IMR-90 (cell line): ENCODE results near the gene NEK11. TPM values are rescaled to one million over a fixed set of nuclear protein-coding genes. Genes with fewer than 3 reads are reported as not detected.

Source experiments
- ATAC-seq: fragments of 200-7000 bp; cut with Tn5 transposase; 2 replicates; pipeline ENCODE4 v1.9.1; 2020; ENCODE audit warnings: low read depth, mild to moderate bottlenecking, moderate library complexity
- BruUV-seq: library from RNA; stranded (reverse); fragments of 400-500 nt; replicated peaks from 2 replicates; lab custom pipeline; 2021; lab: Mats Ljungman, UMichigan
- CTCF ChIA-PET: fragments of 300-600 bp; formaldehyde crosslinking; extraction: SDS; loops from one replicate; lab custom pipeline; 2021; ENCODE audit warnings: antibody characterized with exemption; lab: Yijun Ruan, JAX
- POLR2A ChIA-PET: fragments of 300-600 bp; sonication (Branson Sonifier 250); formaldehyde crosslinking; loops from one replicate; lab custom pipeline; 2022; ENCODE audit warnings: antibody characterized with exemption; ENCODE audit not compliant: unreplicated experiment; lab: Charles Lee
- DNase-seq: peaks from one replicate; pipeline ENCODE4 v3.0.0; 2013
- H2AFZ ChIP-seq: replicated peaks from 2 replicates; pipeline ENCODE3; 2013; ENCODE audit warnings: low read length, mild to moderate bottlenecking; ENCODE audit not compliant: poor library complexity
- H2AK5ac ChIP-seq: 2 replicates; pipeline ENCODE4 v1.6.1; 2013; ENCODE audit warnings: low read depth, low read length, inconsistent platforms
- H2AK9ac ChIP-seq: replicated peaks from 2 replicates; pipeline ENCODE3; 2013; ENCODE audit warnings: mild to moderate bottlenecking, low read depth, low read length, moderate library complexity; ENCODE audit not compliant: poor library complexity
- H2BK120ac ChIP-seq: 2 replicates; pipeline ENCODE4 v1.6.1; 2013; ENCODE audit warnings: low read depth, low read length, inconsistent platforms
- H2BK15ac ChIP-seq: 3 replicates; pipeline ENCODE4 v1.6.1; 2013; ENCODE audit warnings: low read depth, low read length, inconsistent platforms
- H2BK20ac ChIP-seq: 2 replicates; pipeline ENCODE4 v1.6.1; 2013; ENCODE audit warnings: low read depth, mild to moderate bottlenecking, inconsistent platforms, low read length, moderate library complexity
- H2BK5ac ChIP-seq: 2 replicates; pipeline ENCODE4 v1.6.1; 2013; ENCODE audit warnings: mild to moderate bottlenecking, low read depth, low read length, inconsistent platforms; ENCODE audit not compliant: poor library complexity, severe bottlenecking
- H3K14ac ChIP-seq: replicated peaks from 2 replicates; pipeline ENCODE4 v1.6.1; 2013; ENCODE audit warnings: low read depth, low read length, inconsistent platforms
- H3K18ac ChIP-seq: 2 replicates; pipeline ENCODE4 v1.6.1; 2013; ENCODE audit warnings: low read depth, low read length, control low read depth
- H3K23ac ChIP-seq: 2 replicates; pipeline ENCODE4 v1.6.1; 2013; ENCODE audit warnings: low read depth, low read length, inconsistent platforms
- H3K27ac ChIP-seq: 2 replicates; pipeline ENCODE4 v1.5.1; 2013; ENCODE audit warnings: mild to moderate bottlenecking, control low read depth, low read length; ENCODE audit not compliant: insufficient read depth
- H3K27me3 ChIP-seq: 2 replicates; pipeline ENCODE4 v1.6.1; 2013; ENCODE audit warnings: low read length; ENCODE audit not compliant: control insufficient read depth, insufficient read depth
- H3K36me3 ChIP-seq: 2 replicates; pipeline ENCODE4 v1.6.1; 2013; ENCODE audit warnings: low read length, mixed read lengths; ENCODE audit not compliant: control insufficient read depth, insufficient read depth
- H3K4ac ChIP-seq: 2 replicates; pipeline ENCODE4 v1.6.1; 2013; ENCODE audit warnings: low read depth, low read length, inconsistent platforms
- H3K4me1 ChIP-seq: 2 replicates; pipeline ENCODE4 v1.6.1; 2013; ENCODE audit warnings: low read length, mixed read lengths; ENCODE audit not compliant: control insufficient read depth, insufficient read depth
- H3K4me2 ChIP-seq: 2 replicates; pipeline ENCODE4 v1.6.1; 2013; ENCODE audit warnings: low read depth, mild to moderate bottlenecking, control low read depth, low read length, moderate library complexity
- H3K4me3 ChIP-seq: 2 replicates; pipeline ENCODE4 v1.5.1; 2013; ENCODE audit warnings: low read depth, mild to moderate bottlenecking, control low read depth, low read length, moderate library complexity; ENCODE audit not compliant: insufficient read depth
- H3K56ac ChIP-seq: 2 replicates; pipeline ENCODE4 v1.6.1; 2013; ENCODE audit warnings: low read length, inconsistent platforms; ENCODE audit not compliant: insufficient read depth; ENCODE audit errors: extremely low read depth
- H3K79me1 ChIP-seq, 2 experiments: 2 replicates each; pipeline ENCODE4 v1.6.1; 2013; ENCODE audit warnings: low read length in 2 of 2, inconsistent platforms in 1 of 2, low read depth in 1 of 2
- H3K9ac ChIP-seq: 2 replicates; pipeline ENCODE4 v1.6.1; 2013; ENCODE audit warnings: low read depth, low read length, control low read depth
- H3K9me1 ChIP-seq: 2 replicates; pipeline ENCODE4 v1.6.1; 2013; ENCODE audit warnings: low read length, inconsistent platforms; ENCODE audit not compliant: insufficient read depth
- H3K9me3 ChIP-seq: 2 replicates; pipeline ENCODE4 v1.6.1; 2013; ENCODE audit warnings: low read length; ENCODE audit not compliant: control insufficient read depth, insufficient read depth
- H4K20me1 ChIP-seq: 2 replicates; pipeline ENCODE4 v1.6.1; 2013; ENCODE audit warnings: low read length, inconsistent platforms; ENCODE audit not compliant: insufficient read depth
- H4K5ac ChIP-seq: 2 replicates; pipeline ENCODE4 v1.6.1; 2013; ENCODE audit warnings: mild to moderate bottlenecking, low read depth, low read length, control low read depth
- H4K8ac ChIP-seq, 2 experiments: 2 replicates each; pipeline ENCODE4 v1.6.1; 2013; ENCODE audit warnings: low read depth in 2 of 2, low read length in 2 of 2, control low read depth in 1 of 2, inconsistent platforms in 1 of 2
- H4K91ac ChIP-seq: 2 replicates; pipeline ENCODE4 v1.6.1; 2013; ENCODE audit warnings: low read depth, low read length, inconsistent platforms; ENCODE audit not compliant: insufficient read depth
- BHLHE40 ChIP-seq: fragments of 150-350 bp; IDR thresholded peaks from 2 replicates; pipeline ENCODE4 v1.6.1; 2016; ENCODE audit warnings: mild to moderate bottlenecking, low read depth, low read length
- FOS ChIP-seq: fragments of 150-350 bp; IDR thresholded peaks from 2 replicates; pipeline ENCODE4 v1.6.1; 2016; ENCODE audit warnings: low read depth, low read length
- MAFK ChIP-seq: IDR thresholded peaks from 2 replicates; pipeline ENCODE4 v1.6.1; 2012; ENCODE audit warnings: low read depth, low read length, improper control_type of control experiment
- MAZ ChIP-seq: IDR thresholded peaks from 2 replicates; pipeline ENCODE4 v1.6.1; 2012; ENCODE audit warnings: low read depth, mild to moderate bottlenecking, low read length, improper control_type of control experiment, moderate library complexity, borderline replicate concordance
- NFE2L2 ChIP-seq: fragments of 150-350 bp; IDR thresholded peaks from 2 replicates; pipeline ENCODE4 v1.6.1; 2016; ENCODE audit warnings: low read depth, mild to moderate bottlenecking, low read length
- RAD21 ChIP-seq: IDR thresholded peaks from 2 replicates; pipeline ENCODE4 v1.6.1; 2012; ENCODE audit warnings: low read length, improper control_type of control experiment
- RCOR1 ChIP-seq: IDR thresholded peaks from 2 replicates; pipeline ENCODE4 v1.6.1; 2012; ENCODE audit warnings: mild to moderate bottlenecking, low read length, improper control_type of control experiment; ENCODE audit not compliant: insufficient replicate concordance
- RFX5 ChIP-seq: IDR thresholded peaks from 2 replicates; pipeline ENCODE4 v1.8.0; 2012; ENCODE audit warnings: low read depth, mild to moderate bottlenecking, low read length, moderate library complexity
- WGBS, 2 experiments: methylation state at CpG; one replicate each; pipeline versions ENCODE4 v1.1.5 to v1.1.7; 2013; ENCODE audit warnings: missing lambda C conversion rate in 2 of 2; ENCODE audit not compliant: insufficient read length in 1 of 2; ENCODE audit errors: extremely low coverage in 2 of 2; 5-methylcytosine and 5-hydroxymethylcytosine counted together
- dilution Hi-C: fragments of 300-500 bp; cut with HindIII; formaldehyde crosslinking; loops from one replicate; pipeline ENCODE4 v1.14.3; 2018; ENCODE audit warnings: low sequenced_read_pairs; ENCODE audit not compliant: unreplicated experiment
- in situ Hi-C: fragments of 300-500 bp; cut with MboI; formaldehyde crosslinking; loops from 3 replicates; pipeline ENCODE4 v1.14.3; 2019; ENCODE audit warnings: low sequenced_read_pairs, inconsistent platforms, mixed read lengths
- intact Hi-C: fragments of 100-400 bp; cut with micrococcal nuclease; formaldehyde crosslinking; loops from 2 replicates; pipeline ENCODE4 v1.10.0; 2022
- polyA plus RNA-seq, 3 experiments: library from polyadenylated mRNA; depleted of rRNA; stranded (reverse); fragments of >200 nt; gene quantifications; 2 replicates each; pipeline ENCODE4 v1.2.3, GENCODE V29; 2012; ENCODE audit warnings: low replicate concordance in 1 of 3
- total RNA-seq: library from RNA; depleted of rRNA; stranded (reverse); fragments of >200 nt; gene quantifications from 2 replicates; pipeline ENCODE4 v1.2.3, GENCODE V29; 2012
- TF ChIP-seq, protein P1 (sequence below): fragments of 150-350 bp; IDR thresholded peaks from 2 replicates; pipeline ENCODE4 v1.6.1; 2016; ENCODE audit warnings: low read depth, mild to moderate bottlenecking, low read length, moderate library complexity, borderline replicate concordance
- TF ChIP-seq, protein P2 (sequence below): fragments of 150-350 bp; IDR thresholded peaks from 2 replicates; pipeline ENCODE4 v1.6.1; 2017; ENCODE audit warnings: mild to moderate bottlenecking, antibody characterized with exemption, low read length, low read depth

NEK11 gene
- total and polyA plus RNA-seq, 2 of the 4 experiments (the other 2 are of a cell fraction): 1.1 to 1.6 TPM

- dilution Hi-C loops (no loop called here), in situ Hi-C loops (no loop called here), intact Hi-C loops (no loop called here)
- H3K27me3 ChIP-seq: no peaks in the 10 kb centered on the region
- H3K4me2 ChIP-seq: no peak overlapping the region
- H4K5ac ChIP-seq: no peak overlapping the region
- no peaks in the 10 kb centered on the region for H3K4me1 ChIP-seq
- H3K9me1 ChIP-seq: no peaks in the 10 kb centered on the region
- DNase-seq (no peak), ATAC-seq (no peak)
- TF ChIP-seq MAZ (no peak), FOS (no peak), MAFK (no peak), RFX5 (no peak), RCOR1 (no peak), NFE2L2 (no peak), RAD21 (no peak), BHLHE40 (no peak)
- TF ChIP-seq, protein P1, sequence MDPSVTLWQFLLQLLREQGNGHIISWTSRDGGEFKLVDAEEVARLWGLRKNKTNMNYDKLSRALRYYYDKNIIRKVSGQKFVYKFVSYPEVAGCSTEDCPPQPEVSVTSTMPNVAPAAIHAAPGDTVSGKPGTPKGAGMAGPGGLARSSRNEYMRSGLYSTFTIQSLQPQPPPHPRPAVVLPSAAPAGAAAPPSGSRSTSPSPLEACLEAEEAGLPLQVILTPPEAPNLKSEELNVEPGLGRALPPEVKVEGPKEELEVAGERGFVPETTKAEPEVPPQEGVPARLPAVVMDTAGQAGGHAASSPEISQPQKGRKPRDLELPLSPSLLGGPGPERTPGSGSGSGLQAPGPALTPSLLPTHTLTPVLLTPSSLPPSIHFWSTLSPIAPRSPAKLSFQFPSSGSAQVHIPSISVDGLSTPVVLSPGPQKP: no peak
- TF ChIP-seq, protein P2, sequence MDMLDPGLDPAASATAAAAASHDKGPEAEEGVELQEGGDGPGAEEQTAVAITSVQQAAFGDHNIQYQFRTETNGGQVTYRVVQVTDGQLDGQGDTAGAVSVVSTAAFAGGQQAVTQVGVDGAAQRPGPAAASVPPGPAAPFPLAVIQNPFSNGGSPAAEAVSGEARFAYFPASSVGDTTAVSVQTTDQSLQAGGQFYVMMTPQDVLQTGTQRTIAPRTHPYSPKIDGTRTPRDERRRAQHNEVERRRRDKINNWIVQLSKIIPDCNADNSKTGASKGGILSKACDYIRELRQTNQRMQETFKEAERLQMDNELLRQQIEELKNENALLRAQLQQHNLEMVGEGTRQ: no peak
- ChIA-PET POLR2A (no interaction called here), CTCF (no interaction called here)
- no peak overlapping the region for H2AK5ac ChIP-seq
- no peaks in the 10 kb centered on the region for H3K9me3 ChIP-seq
- H2AK9ac ChIP-seq: no peak overlapping the region
- H2BK20ac ChIP-seq: no peak overlapping the region
- no peaks in the 10 kb centered on the region for H3K36me3 ChIP-seq
- H3K14ac ChIP-seq: no peak overlapping the region
- no peak overlapping the region for H3K4me3 ChIP-seq
- no peaks in the 10 kb centered on the region for H4K20me1 ChIP-seq
- no CpG with 5 or more reads among the region's 2 CpGs for whole genome bisulfite sequencing, 2 experiments
- no peak overlapping the region for H3K4ac ChIP-seq
- no peak overlapping the region for H3K56ac ChIP-seq
- H3K27ac ChIP-seq: no peak overlapping the region
- no peak overlapping the region for H4K91ac ChIP-seq
- H2BK15ac ChIP-seq: no peak overlapping the region
- H2BK120ac ChIP-seq: no peak overlapping the region
- no peak overlapping the region for H4K8ac ChIP-seq
- no peak overlapping the region for H3K9ac ChIP-seq
- no peak overlapping the region for H2BK5ac ChIP-seq
- H3K79me1 ChIP-seq: no peaks in the 10 kb centered on the region
- H3K18ac ChIP-seq: no peak overlapping the region
- BruUV-seq: no TSS peak
- H3K23ac ChIP-seq: no peak overlapping the region
- no peak overlapping the region for H2AFZ ChIP-seq
Measured at GRCh38 chr3:131277836-131278497, 251.3 kb downstream of the NEK11 start.
